Activated CD8-positive, alpha-beta memory T cell treated with anti-CD3 and anti-CD28 coated beads for 1 hour (primary cell): ENCODE results near the gene CEP164.

ENCODE experiments used
- DNase-seq, 2 donors: peaks; one replicate each; pipeline ENCODE4 v3.0.0-alpha.2; 2020; ENCODE audit warnings: low read depth in 1 of 2; ENCODE audit errors: extremely low read depth in 1 of 2

The CEP164 gene

GRCh38 chr11:117457835-117458234, 130.2 kb downstream of the CEP164 start:
- no peak for DNase-seq

DNA sequence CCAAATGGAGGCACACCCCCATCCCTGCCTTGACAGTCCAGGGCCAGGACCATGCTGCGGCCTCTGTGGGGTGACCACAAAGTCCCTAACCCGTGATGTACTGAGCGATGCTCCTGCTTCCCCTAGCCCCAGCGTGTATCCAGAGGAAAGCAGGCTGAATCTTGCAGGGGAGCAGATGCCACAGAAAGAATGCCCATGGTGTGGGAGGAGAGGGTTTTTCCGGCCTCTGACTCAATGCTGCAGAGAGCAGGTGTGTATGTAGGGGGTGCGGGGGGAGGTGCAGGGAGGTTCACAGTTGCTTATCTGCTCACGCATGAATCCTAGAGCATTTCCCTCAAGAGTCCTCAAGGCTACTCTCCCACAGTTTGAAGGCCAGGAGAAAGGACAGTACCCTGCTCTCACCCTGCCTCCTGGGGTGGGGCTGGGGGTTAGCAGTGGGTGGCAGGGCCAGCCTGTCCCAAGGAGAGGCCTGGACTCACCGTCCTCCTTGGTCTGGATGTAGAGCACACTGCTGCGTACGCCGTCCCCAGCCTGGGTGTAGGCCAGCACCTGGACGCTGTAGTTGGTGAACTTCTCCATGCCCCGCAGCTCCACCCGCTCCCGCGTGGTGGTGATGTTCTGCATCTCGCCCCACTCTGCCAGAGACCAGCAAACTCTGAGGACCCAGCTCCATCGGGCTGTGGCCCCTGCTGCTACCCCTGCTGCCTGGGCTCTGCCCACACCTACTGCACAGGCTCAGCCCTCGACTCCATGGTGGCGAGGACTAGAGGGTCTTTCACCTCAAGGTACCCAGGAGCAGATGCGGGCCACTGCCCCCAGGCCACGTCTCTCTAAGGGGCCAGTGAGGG, 130.8 kb downstream of the CEP164 start:
- DNase-seq = no peak

GRCh38 chr11:117459123-117459978, 131.7 kb downstream of the CEP164 start:
- DNase-seq = no peak

- no peak for DNase-seq
Measured at GRCh38 chr11:117459979-117460300, 132.3 kb downstream of the CEP164 start.

DNA sequence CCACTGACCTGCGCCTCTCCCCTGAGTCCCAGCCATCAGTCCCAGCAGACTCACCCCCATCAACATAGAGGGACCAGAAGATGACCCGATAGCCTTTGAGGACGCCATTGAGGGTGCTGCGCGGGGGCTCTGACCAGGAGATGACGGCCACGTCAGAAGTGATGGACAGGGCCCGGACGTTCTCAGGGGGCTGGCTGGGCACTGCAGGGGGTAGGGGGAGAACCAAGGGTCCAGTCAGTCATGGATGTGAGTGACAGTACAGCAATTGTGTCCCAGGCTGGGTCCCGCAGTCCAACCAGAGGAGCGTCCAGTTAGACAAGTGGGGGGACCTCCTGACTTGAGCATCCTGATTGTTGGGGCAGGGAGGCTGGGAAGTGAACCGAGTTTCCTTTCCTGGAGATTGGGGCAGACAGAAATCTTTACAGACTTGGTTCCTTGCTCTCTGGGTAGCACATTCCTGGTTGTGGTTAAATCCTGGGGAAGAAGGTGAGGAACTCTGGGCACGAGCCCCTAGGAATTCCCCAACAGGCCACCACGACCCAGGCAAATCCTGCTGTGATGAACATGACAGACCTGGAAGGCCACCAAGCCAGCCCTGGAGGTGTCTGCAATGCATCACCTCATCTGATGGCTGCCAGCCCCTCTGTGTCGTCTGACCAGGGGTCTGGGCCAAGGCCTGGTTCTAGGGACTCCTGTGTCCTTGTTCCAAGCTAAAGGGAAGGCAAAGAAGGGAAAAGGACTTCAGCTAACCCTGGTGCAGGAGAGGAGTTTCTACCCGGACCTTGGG, 133.9 kb downstream of the CEP164 start:
- no peak for DNase-seq

DNA sequence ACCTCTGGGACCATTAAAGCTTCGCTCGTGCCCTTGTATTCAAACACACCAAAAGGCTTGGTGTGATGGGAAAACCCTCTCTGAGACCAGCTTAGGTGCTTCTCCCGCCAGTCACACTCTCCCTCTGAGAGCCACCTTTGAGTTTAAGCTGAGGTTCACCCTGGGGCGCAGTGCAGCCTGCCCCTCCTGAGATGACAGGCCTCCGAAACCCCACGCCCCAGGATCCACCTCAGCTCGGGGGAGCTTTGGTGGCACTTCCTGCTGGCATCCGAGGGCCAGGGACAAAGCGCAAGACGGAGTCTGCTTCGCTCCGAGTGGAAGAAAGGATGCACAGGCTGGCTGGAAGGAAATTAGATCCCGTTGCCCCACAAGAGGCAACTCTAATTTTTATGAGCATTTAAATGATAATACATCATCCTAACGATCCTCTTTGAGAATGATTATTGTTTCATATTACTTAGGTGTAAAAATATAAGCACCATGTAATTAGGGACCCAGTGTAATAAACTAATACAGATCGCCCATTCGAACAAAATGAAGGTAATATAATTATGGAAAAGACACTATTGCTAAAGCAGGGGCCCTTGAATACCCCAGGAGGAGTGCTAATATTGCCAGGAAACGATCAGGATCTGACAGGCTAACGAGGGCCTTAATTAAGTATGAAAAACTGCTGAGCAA, 134.7 kb downstream of the CEP164 start:
- DNase-seq = no peak

- DNase-seq = no peak
Measured at GRCh38 chr11:117462864-117463247, 135.2 kb downstream of the CEP164 start.
